Upper lobe of left lung (tissue), 4 donors: ENCODE results near the gene TOMM22.

Experiments
- CTCF ChIP-seq, 6 experiments: fragments of 450-650 bp in 4 of 6; fragments of 200-600 bp in 2 of 6; sonication (generic) in 2 of 6; IDR thresholded peaks; one replicate each; pipeline ENCODE4 v1.5.1; 2016 to 2019; ENCODE audit warnings: antibody characterized with exemption in 6 of 6
- EP300 ChIP-seq, 4 donors: sonication (generic); formaldehyde crosslinking; IDR thresholded peaks; one replicate each; pipeline ENCODE4 v1.5.1; 2017; ENCODE audit warnings: antibody characterized with exemption in 4 of 4, control low read depth in 2 of 4

- TF ChIP-seq CTCF (IDR thresholded peaks at IDR 0.05) (no peak), EP300 (IDR thresholded peaks at IDR 0.05) (no peak)
These were observed 26.2 kb downstream of the TOMM22 start for GRCh38 chr22:38707984-38708383.
